ENCODE measurements around the gene GLG1. TPM values are rescaled to one million over a fixed set of nuclear protein-coding genes. Genes with fewer than 3 reads are reported as not detected.

GLG1 gene
- total and polyA plus RNA-seq, 4 donors: 24.6 to 156 (median 78.2) TPM

Small RNAs within 50 kb of the gene (small RNA-seq; reads per million reads assigned to genes)
- gene RF00019 (ENCODE audit: low replicate concordance): not detected
- gene RNU6-237P (ENCODE audit: low replicate concordance): not detected

Other genes starting within 250 kb of the GLG1 start
- gene NPIPB15, start 230.8 kb downstream of the GLG1 start, total RNA-seq: 1 to 10 TPM; 2.7 to 4.0 TPM
- gene NPIPB15, start 230.8 kb downstream of the GLG1 start, polyA plus RNA-seq: 10 to 100 TPM in 1 of 2 donors, 1 to 10 TPM in 1; 4.2 to 32.0 TPM
- gene CLEC18B, start 185.6 kb downstream of the GLG1 start, total RNA-seq: 1 to 10 TPM in 1 of 2 donors, not detected in 1; 1.9 TPM
- under 1 TPM; 0.65 to 0.77 TPM for gene CLEC18B, start 185.6 kb downstream of the GLG1 start, polyA plus RNA-seq
- 10 to 100 TPM; 14.8 to 23.3 TPM for gene RFWD3, start 59.8 kb upstream of the GLG1 start, total RNA-seq
- gene RFWD3, start 59.8 kb upstream of the GLG1 start, polyA plus RNA-seq: 1 to 10 TPM; 7.4 to 8.1 TPM
- 10 to 100 TPM; 13.1 to 27.6 TPM for gene MLKL, start 93.7 kb upstream of the GLG1 start, total RNA-seq
- 10 to 100 TPM; 17.4 to 32.1 TPM for gene MLKL, start 93.7 kb upstream of the GLG1 start, polyA plus RNA-seq
- 1 to 10 TPM; 5.9 to 7.1 TPM for gene FA2H, start 167.7 kb upstream of the GLG1 start, total RNA-seq
- gene FA2H, start 167.7 kb upstream of the GLG1 start, polyA plus RNA-seq: 1 to 10 TPM; 2.1 to 3.5 TPM

Data from lung (tissue), 5 donors.